ENCODE measurements around the gene CLDN34. TPM values are rescaled to one million over a fixed set of nuclear protein-coding genes. Genes with fewer than 3 reads are reported as not detected.

The CLDN34 gene
- total RNA-seq, 2 experiments from 2014 or later = not detected

DNA sequence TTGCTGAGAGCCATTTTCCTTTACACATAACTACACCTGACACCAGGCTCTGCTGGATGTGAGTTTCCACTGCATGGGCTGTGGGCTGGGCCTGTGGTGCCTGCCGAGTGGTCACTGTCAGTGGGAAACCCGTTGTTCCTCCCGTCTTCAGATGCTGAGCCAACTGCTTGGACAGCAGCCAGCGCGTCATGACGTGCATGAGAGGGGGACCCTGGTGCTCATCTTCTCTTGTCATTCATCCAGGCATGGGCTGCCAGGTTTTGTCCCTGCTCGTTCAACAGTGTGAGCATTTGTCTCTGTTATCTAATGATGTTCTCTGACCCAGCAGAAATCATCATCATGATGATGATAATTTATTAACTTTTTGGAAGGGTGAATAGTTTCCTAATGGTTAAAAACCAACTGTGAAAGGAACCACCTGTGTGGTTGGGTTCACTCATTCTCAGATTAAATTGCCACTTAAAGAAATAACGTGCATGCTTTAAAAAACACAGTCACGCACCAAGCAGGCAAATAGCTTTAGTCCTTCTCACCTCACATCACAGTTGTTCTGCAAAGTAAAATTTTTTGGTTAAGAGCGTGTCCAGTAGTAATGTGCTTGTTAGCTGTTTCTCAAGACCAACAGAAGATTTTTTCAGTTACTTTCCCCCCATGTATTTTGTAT is 19.9 kb upstream of the CLDN34 start:
- no peaks in the 10 kb centered on the region for H3K36me3 Mint-ChIP-seq (ENCODE audit: low read depth)
- DNase-seq (no peak), ATAC-seq (no peak)
- ChIA-PET CTCF (no interaction called here), POLR2A (no interaction called here)
- H3K9me3 Mint-ChIP-seq (ENCODE audit: insufficient read depth) = no peaks in the 10 kb centered on the region
- peaks cover 37% of the 10 kb centered on the region for H3K27me3 Mint-ChIP-seq (ENCODE audit: low read depth)
- no peak overlapping the region for H3K4me3 Mint-ChIP-seq
- H3K27ac Mint-ChIP-seq = no peak overlapping the region
- H3K4me1 Mint-ChIP-seq (ENCODE audit: low read depth) = peaks cover 13% of the 10 kb centered on the region

DNA sequence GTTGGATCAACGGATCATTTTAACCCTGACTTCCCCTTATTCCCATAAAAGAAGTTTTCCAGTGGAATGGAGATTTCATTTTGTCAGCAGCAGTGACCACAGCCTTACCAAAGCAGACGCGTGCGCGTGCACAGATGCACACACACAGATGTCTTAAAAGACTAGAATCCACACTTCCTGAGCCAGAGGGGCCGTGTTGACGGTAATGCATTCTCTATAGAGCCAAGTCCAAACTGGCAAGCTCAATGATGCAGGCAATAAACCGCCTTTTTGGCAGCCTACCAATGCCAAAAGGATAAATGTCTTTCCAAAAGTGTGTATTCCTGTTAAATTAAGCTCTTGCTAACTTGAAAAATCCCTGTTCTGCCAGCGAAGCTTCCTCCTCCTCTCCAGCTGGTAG is 18.8 kb upstream of the CLDN34 start:
- Mint-ChIP-seq H3K27ac (no peak overlapping the region), H3K4me3 (no peak overlapping the region), H3K9me3 (ENCODE audit: insufficient read depth) (no peaks in the 10 kb centered on the region), H3K4me1 (ENCODE audit: low read depth) (peaks cover 4% of the 10 kb centered on the region), H3K27me3 (ENCODE audit: low read depth) (peaks cover 34% of the 10 kb centered on the region), H3K36me3 (ENCODE audit: low read depth) (no peaks in the 10 kb centered on the region)
- POLR2A ChIA-PET = no interaction called here
- no peak for DNase-seq
- CTCF ChIA-PET = no interaction called here
- no peak for ATAC-seq

DNA sequence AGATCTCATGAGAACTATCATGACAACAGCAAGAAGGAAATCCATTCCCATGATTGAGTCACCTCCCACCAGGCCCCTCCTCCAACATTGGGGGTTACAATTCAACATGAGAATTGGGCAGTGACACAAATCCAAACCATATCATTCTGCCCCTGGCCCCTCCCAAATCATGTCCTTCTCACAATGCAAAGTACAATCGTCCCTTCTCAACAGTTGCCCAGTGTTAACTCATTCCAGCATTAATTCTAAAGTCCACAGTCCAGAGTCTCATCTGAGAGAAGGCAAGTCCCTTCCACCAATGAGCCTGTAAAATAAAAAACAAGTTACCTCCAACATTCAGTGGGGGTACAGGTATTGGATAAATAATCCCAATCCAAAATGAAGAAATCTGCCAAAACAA is 14.9 kb upstream of the CLDN34 start:
- ATAC-seq (no peak), DNase-seq (no peak)
- Mint-ChIP-seq H3K4me1 (ENCODE audit: low read depth) (peaks cover 3% of the 10 kb centered on the region), H3K27me3 (ENCODE audit: low read depth) (peaks cover 35% of the 10 kb centered on the region), H3K9me3 (ENCODE audit: insufficient read depth) (no peaks in the 10 kb centered on the region), H3K36me3 (ENCODE audit: low read depth) (no peaks in the 10 kb centered on the region), H3K27ac (no peak overlapping the region), H3K4me3 (no peak overlapping the region)
- ChIA-PET CTCF (no interaction called here), POLR2A (no interaction called here)

DNA sequence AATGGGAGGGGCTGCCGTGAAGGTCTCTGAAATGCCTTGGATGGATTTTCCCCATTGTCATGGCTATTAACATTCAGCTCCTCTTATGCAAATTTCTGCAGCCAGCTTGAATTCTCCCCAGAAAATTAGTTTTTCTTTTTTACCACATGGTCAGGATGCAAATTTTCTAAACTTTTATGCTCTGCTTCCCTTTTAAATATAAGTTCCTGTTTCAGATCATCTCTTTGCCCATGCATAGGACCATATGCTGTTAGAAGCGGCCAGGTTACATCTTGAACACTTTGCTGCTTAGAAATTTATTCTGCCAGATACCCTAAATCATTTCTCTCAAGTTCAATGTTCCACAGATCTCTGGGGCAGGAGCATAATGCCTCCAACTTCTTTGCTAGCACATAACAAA is 13.8 kb upstream of the CLDN34 start:
- CTCF ChIA-PET = no interaction called here
- no peak for ATAC-seq
- no peak for DNase-seq
- H3K27me3 Mint-ChIP-seq (ENCODE audit: low read depth) = peaks cover 29% of the 10 kb centered on the region
- POLR2A ChIA-PET = no interaction called here
- no peaks in the 10 kb centered on the region for H3K36me3 Mint-ChIP-seq (ENCODE audit: low read depth)
- no peak overlapping the region for H3K4me3 Mint-ChIP-seq
- H3K27ac Mint-ChIP-seq = no peak overlapping the region
- H3K9me3 Mint-ChIP-seq (ENCODE audit: insufficient read depth) = no peaks in the 10 kb centered on the region
- H3K4me1 Mint-ChIP-seq (ENCODE audit: low read depth) = peaks cover 3% of the 10 kb centered on the region

DNA sequence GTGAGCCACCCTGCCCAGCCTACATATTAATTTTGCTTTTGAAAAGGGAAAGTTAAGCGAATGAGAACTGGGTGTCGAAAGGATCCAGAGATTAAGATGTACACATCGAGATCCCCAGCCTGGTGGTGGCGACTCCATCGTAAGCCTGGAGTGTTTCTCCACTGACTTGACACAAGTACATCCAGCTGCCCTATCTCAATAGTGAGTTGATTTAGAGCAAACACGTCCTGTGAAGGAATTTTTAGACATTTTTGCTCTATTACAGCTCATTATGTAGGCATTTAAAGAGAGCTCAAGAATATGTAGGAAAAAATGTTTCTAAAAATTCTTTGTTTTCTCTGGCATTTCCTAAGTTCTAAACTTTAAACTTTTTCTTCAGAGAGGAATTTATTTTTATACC is 11.7 kb upstream of the CLDN34 start:
- no peak overlapping the region for H3K4me3 Mint-ChIP-seq
- H3K27ac Mint-ChIP-seq = no peak overlapping the region
- no peak for ATAC-seq
- H3K9me3 Mint-ChIP-seq (ENCODE audit: insufficient read depth) = no peaks in the 10 kb centered on the region
- ChIA-PET POLR2A (no interaction called here), CTCF (no interaction called here)
- DNase-seq = no peak
- H3K4me1 Mint-ChIP-seq (ENCODE audit: low read depth) = peaks cover 3% of the 10 kb centered on the region
- H3K36me3 Mint-ChIP-seq (ENCODE audit: low read depth) = no peaks in the 10 kb centered on the region
- H3K27me3 Mint-ChIP-seq (ENCODE audit: low read depth) = peaks cover 22% of the 10 kb centered on the region

DNA sequence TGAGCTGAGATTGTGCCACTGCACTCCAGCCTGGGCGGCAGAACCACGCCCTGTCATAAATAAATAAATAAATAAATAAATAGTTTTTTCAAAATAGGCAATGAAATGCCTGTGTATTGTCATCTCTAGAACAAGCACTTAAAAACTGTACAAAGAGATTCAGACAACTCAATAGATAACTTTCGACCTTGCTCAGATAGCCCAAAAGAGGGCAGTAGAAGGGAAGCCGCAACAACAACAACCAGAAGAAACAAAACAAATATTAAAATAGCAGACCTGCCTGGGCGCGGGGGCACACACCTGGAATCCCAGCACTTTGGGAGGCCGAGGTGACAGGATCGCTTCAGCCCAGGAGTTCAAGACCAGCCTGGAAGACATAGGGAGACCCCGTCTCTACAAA is 9.4 kb upstream of the CLDN34 start:
- Mint-ChIP-seq H3K4me3 (no peak overlapping the region), H3K27ac (no peak overlapping the region), H3K36me3 (ENCODE audit: low read depth) (no peaks in the 10 kb centered on the region), H3K4me1 (ENCODE audit: low read depth) (no peaks in the 10 kb centered on the region), H3K27me3 (ENCODE audit: low read depth) (peaks cover 17% of the 10 kb centered on the region), H3K9me3 (ENCODE audit: insufficient read depth) (no peaks in the 10 kb centered on the region)
- ATAC-seq = no peak
- CTCF ChIA-PET = no interaction called here
- DNase-seq = no peak
- POLR2A ChIA-PET = no interaction called here

DNA sequence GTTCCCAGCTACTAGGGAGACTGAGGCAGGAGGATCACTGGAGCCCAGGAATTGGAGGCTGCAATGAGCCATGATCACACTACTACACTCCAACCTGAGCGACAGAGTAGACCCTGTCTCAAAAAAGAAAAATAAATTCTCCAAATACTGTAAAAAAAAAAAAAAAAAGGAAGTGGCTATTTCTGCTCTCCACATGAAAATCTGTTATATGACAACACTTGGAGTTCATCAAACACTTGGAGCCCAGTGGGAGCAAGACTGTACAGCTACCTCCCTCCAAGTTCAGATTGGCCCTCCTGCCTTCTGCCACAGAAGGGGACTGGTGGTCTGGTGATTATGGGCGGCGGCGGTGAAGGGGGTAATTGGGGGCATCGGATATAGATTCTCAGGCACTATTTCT is 9.0 kb upstream of the CLDN34 start:
- Mint-ChIP-seq H3K27me3 (ENCODE audit: low read depth) (peaks cover 17% of the 10 kb centered on the region), H3K27ac (no peak overlapping the region), H3K9me3 (ENCODE audit: insufficient read depth) (no peaks in the 10 kb centered on the region), H3K36me3 (ENCODE audit: low read depth) (no peaks in the 10 kb centered on the region), H3K4me1 (ENCODE audit: low read depth) (no peaks in the 10 kb centered on the region), H3K4me3 (no peak overlapping the region)
- no peak for DNase-seq
- ChIA-PET CTCF (no interaction called here), POLR2A (no interaction called here)
- ATAC-seq = no peak

DNA sequence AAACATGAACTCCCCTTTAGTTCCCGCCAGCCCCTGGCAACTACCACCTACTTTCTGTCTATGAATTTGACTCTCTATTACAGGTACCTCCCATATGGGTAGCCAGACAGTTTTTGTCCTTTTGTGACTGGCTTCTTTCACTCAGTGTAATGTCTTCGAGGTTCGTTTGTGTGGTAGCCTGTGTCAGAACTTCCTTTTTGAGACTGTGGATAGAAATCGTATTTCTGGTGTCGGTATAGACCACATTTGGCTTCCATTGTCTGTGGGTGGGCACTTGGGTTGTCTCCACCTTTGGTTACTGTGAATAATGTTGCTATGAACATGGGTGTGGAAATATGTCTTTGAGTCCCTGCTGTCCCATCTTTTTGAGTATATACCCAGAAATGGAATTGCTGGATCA is 5.4 kb upstream of the CLDN34 start:
- DNase-seq (no peak), ATAC-seq (no peak)
- no peak overlapping the region for H3K27ac Mint-ChIP-seq
- peaks cover 10% of the 10 kb centered on the region for H3K27me3 Mint-ChIP-seq (ENCODE audit: low read depth)
- H3K4me1 Mint-ChIP-seq (ENCODE audit: low read depth) = no peaks in the 10 kb centered on the region
- no peaks in the 10 kb centered on the region for H3K9me3 Mint-ChIP-seq (ENCODE audit: insufficient read depth)
- POLR2A ChIA-PET = no interaction called here
- CTCF ChIA-PET = no interaction called here
- H3K36me3 Mint-ChIP-seq (ENCODE audit: low read depth) = no peaks in the 10 kb centered on the region
- no peak overlapping the region for H3K4me3 Mint-ChIP-seq

DNA sequence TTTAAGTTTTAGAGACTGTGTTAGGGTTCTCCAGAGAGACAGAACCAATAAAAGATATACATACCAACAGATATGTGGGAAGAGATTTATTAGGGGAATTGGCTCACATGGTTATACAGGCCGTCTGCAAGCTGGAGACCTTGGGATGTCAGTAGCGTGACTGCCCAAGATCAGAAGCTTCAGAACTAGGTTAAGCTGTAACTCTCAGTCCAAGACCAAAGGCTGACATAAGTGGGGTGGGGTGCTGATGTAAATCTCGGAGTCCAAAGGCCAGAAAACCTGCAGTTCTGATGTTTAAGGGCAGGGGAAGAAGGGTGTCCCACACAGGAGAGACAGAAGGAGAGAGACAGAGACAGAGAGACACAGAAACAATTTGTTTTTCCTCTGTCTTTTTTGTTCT is 10.5 kb downstream of the CLDN34 start:
- Mint-ChIP-seq H3K4me1 (ENCODE audit: low read depth) (no peaks in the 10 kb centered on the region), H3K4me3 (no peak overlapping the region), H3K36me3 (ENCODE audit: low read depth) (no peaks in the 10 kb centered on the region), H3K27me3 (ENCODE audit: low read depth) (peaks cover 4% of the 10 kb centered on the region), H3K27ac (no peak overlapping the region), H3K9me3 (ENCODE audit: insufficient read depth) (no peaks in the 10 kb centered on the region)
- no peak for DNase-seq
- ChIA-PET POLR2A (no interaction called here), CTCF (interaction anchor here (1.7 kb wide), 1 partner anchor 142 kb away, joined by 4 read pairs; no protein-coding TSS in a partner anchor)
- ATAC-seq = no peak

DNA sequence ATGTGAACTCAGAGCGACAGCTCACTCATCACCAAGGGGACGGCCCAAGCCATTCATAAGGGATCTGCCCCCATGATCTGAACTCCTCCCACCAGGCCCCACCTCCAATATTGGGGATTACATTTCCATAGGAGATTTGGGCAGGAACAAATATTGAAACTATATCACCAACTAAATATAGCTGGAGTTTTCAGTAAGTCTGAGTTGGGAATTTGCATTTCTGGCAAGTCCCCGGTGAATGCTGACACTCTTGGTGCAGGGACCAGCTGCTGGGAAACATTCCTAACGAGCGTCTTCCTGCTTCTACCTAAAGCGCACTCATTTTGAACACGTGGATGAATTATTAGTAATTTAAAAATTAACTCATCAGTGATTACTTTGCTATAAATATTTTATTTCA is 13.2 kb downstream of the CLDN34 start:
- Mint-ChIP-seq H3K4me3 (no peak overlapping the region), H3K36me3 (ENCODE audit: low read depth) (no peaks in the 10 kb centered on the region), H3K9me3 (ENCODE audit: insufficient read depth) (no peaks in the 10 kb centered on the region), H3K4me1 (ENCODE audit: low read depth) (no peaks in the 10 kb centered on the region), H3K27ac (no peak overlapping the region), H3K27me3 (ENCODE audit: low read depth) (peaks cover 1% of the 10 kb centered on the region)
- POLR2A ChIA-PET = no interaction called here
- ATAC-seq (no peak), DNase-seq (no peak)
- CTCF ChIA-PET = no interaction called here

DNA sequence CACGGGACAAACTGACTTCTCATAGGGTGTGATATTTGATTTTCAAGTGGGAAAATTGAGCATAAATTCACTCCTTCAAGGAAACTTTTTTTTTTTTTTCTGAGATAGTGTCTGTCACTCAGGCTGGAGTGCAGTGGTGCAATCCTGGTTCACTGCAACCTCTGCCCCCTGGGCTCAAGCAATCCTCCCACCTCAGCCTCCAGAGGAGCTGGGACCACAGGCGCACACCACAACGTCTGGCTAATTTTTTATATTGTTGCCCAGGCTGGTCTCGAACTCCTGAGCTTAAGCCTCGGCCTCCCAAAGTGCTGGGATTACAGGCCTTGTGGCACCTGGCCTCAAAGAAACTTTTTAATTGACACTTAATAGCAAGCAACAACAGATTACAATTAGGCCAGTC is 13.8 kb downstream of the CLDN34 start:
- H3K4me1 Mint-ChIP-seq (ENCODE audit: low read depth) = no peaks in the 10 kb centered on the region
- H3K4me3 Mint-ChIP-seq = no peak overlapping the region
- ATAC-seq (no peak), DNase-seq (no peak)
- peaks cover 1% of the 10 kb centered on the region for H3K27me3 Mint-ChIP-seq (ENCODE audit: low read depth)
- no peaks in the 10 kb centered on the region for H3K9me3 Mint-ChIP-seq (ENCODE audit: insufficient read depth)
- H3K36me3 Mint-ChIP-seq (ENCODE audit: low read depth) = no peaks in the 10 kb centered on the region
- no peak overlapping the region for H3K27ac Mint-ChIP-seq
- ChIA-PET POLR2A (no interaction called here), CTCF (no interaction called here)

DNA sequence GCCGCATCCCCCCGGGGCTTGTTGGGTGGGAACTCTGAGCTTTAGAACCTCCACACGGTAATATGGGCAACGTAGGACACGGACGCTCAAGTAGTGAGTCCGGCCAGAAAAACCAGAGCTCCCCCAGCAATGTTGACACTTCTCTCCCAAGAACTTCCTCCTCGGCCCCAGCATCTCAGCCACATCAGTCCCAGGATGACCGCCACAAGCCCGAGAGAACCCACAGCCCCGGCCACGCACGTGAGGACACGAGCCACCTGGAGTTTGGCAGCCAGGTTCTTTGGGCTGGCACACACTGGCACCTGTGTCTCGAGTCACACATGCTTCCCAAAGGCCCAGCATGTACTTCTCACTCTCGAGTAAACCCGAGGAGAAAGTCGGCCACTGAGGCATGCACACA is 16.3 kb downstream of the CLDN34 start:
- POLR2A ChIA-PET = no interaction called here
- no peaks in the 10 kb centered on the region for H3K9me3 Mint-ChIP-seq (ENCODE audit: insufficient read depth)
- ATAC-seq (no peak), DNase-seq (no peak)
- no peaks in the 10 kb centered on the region for H3K4me1 Mint-ChIP-seq (ENCODE audit: low read depth)
- CTCF ChIA-PET = interaction anchor here (0.7 kb wide), 1 partner anchor 136 kb away, joined by 4 read pairs; no protein-coding TSS in a partner anchor
- H3K27me3 Mint-ChIP-seq (ENCODE audit: low read depth) = peaks cover 6% of the 10 kb centered on the region
- H3K36me3 Mint-ChIP-seq (ENCODE audit: low read depth) = no peaks in the 10 kb centered on the region
- no peak overlapping the region for H3K27ac Mint-ChIP-seq
- H3K4me3 Mint-ChIP-seq = no peak overlapping the region

DNA sequence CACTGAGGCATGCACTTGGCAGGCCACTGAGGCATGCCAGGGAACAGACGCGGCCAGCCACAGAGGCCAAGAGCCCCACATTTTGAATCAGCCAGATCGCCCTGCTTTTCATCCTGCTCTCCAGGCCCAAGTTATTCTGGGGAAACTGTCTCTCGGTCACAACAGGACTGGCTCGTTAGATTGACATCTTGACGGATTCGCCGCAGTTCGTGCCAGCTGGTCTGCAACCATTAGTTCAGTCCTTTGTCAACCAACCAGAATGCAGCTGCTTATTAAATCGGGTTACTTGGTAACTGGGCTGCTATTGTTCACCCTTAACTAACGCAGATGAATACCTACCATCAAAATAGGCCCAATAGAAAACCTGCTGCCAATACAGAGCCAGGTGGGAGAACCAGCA is 16.7 kb downstream of the CLDN34 start:
- Mint-ChIP-seq H3K4me1 (ENCODE audit: low read depth) (no peaks in the 10 kb centered on the region), H3K4me3 (no peak overlapping the region), H3K9me3 (ENCODE audit: insufficient read depth) (no peaks in the 10 kb centered on the region), H3K27ac (no peak overlapping the region), H3K27me3 (ENCODE audit: low read depth) (peaks cover 6% of the 10 kb centered on the region), H3K36me3 (ENCODE audit: low read depth) (no peaks in the 10 kb centered on the region)
- ATAC-seq = no peak
- POLR2A ChIA-PET = no interaction called here
- CTCF ChIA-PET = no interaction called here
- no peak for DNase-seq
